Endothelial cell of umbilical vein (primary cell): ENCODE results near the gene SEC22C. TPM values are rescaled to one million over a fixed set of nuclear protein-coding genes. Genes with fewer than 3 reads are reported as not detected.

Source experiments
- BruUV-seq: library from RNA; stranded (reverse); fragments of 400-500 nt; replicated peaks from 2 replicates; lab custom pipeline; 2021; lab: Mats Ljungman, UMichigan
- CTCF ChIA-PET: fragments of 300-600, 350-600 bp; sonication (Branson Sonifier 250); formaldehyde crosslinking; loops from one replicate; lab custom pipeline; 2021; ENCODE audit warnings: antibody characterized with exemption, inconsistent platforms; lab: Charles Lee
- POLR2A ChIA-PET: fragments of 300-600, 350-600 bp; sonication (Branson Sonifier 250); formaldehyde crosslinking; loops from one replicate; lab custom pipeline; 2021; ENCODE audit warnings: antibody characterized with exemption, inconsistent platforms; lab: Charles Lee
- DNase-seq: peaks from one replicate; pipeline ENCODE4 v3.0.0-alpha.2; 2011; ENCODE audit warnings: low read depth, low spot score
- FAIRE-seq: peaks from 2 replicates; lab custom pipeline; 2011; peaks lifted over from hg19 to GRCh38; lab: Jason Lieb, UNC
- H2AFZ ChIP-seq: 2 replicates; pipeline ENCODE4 v1.6.0; 2012; ENCODE audit warnings: low read depth, low read length, control low read depth, inconsistent platforms
- H3K27ac ChIP-seq: 2 replicates; pipeline ENCODE4 v1.5.1; 2011; ENCODE audit warnings: low read depth, mild to moderate bottlenecking, control low read depth, low read length, moderate library complexity; ENCODE audit not compliant: insufficient read depth
- H3K27me3 ChIP-seq, 2 experiments: 2 replicates each; pipeline versions ENCODE4 v1.6.0 to v1.6.1; 2011; ENCODE audit warnings: low read length in 2 of 2, mixed read lengths in 1 of 2; ENCODE audit not compliant: control insufficient read depth in 2 of 2, insufficient read depth in 2 of 2
- H3K36me3 ChIP-seq, 2 experiments: 2 replicates in 1 of 2; 3 replicates in 1 of 2; pipeline ENCODE4 v1.5.1; 2011; ENCODE audit warnings: low read length in 2 of 2, mild to moderate bottlenecking in 1 of 2, moderate library complexity in 1 of 2; ENCODE audit not compliant: control insufficient read depth in 2 of 2, insufficient read depth in 2 of 2; ENCODE audit errors: extremely low read depth in 1 of 2
- H3K4me1 ChIP-seq: 3 replicates; pipeline ENCODE4 v1.5.1; 2011; ENCODE audit warnings: mild to moderate bottlenecking, low read length; ENCODE audit not compliant: control insufficient read depth, insufficient read depth; ENCODE audit errors: extremely low read depth
- H3K4me2 ChIP-seq: 2 replicates; pipeline ENCODE4 v1.6.1; 2011; ENCODE audit warnings: low read length, control low read depth, mixed read lengths; ENCODE audit not compliant: insufficient read depth
- H3K4me3 ChIP-seq, 3 experiments: fragments of 200-600 bp in 1 of 3; sonication (generic), shearing (Covaris generic) in 1 of 3; replicated peaks in 1 of 3; 2 replicates each; pipeline ENCODE4 v1.5.1; 2011 to 2016; ENCODE audit warnings: control low read depth in 3 of 3, low read length in 3 of 3, mild to moderate bottlenecking in 2 of 3, inconsistent platforms in 1 of 3, low read depth in 1 of 3, moderate library complexity in 1 of 3; ENCODE audit not compliant: insufficient read depth in 1 of 3
- H3K79me2 ChIP-seq: 2 replicates; pipeline ENCODE4 v1.6.0; 2012; ENCODE audit warnings: low read length, inconsistent platforms; ENCODE audit not compliant: control insufficient read depth, insufficient read depth
- H3K9ac ChIP-seq: replicated peaks from 2 replicates; pipeline ENCODE3; 2011; ENCODE audit warnings: low read length, control low read depth; ENCODE audit not compliant: insufficient read depth; ENCODE audit errors: extremely low read depth
- H3K9me1 ChIP-seq: replicated peaks from 3 replicates; pipeline ENCODE4 v1.6.0; 2011; ENCODE audit warnings: mild to moderate bottlenecking, low read length; ENCODE audit not compliant: control insufficient read depth, insufficient read depth; ENCODE audit errors: extremely low read depth
- H3K9me3 ChIP-seq: replicated peaks from 2 replicates; pipeline ENCODE4 v1.5.1; 2012; ENCODE audit warnings: low read length, inconsistent platforms; ENCODE audit not compliant: control insufficient read depth, insufficient read depth
- H4K20me1 ChIP-seq: replicated peaks from 2 replicates; pipeline ENCODE3; 2011; ENCODE audit warnings: mild to moderate bottlenecking, low read length; ENCODE audit not compliant: control insufficient read depth, insufficient read depth; ENCODE audit errors: extremely low read depth
- EZH2 ChIP-seq: IDR thresholded peaks from 2 replicates; pipeline ENCODE4 v1.6.1; 2012; ENCODE audit warnings: borderline replicate concordance, low read depth, mild to moderate bottlenecking, moderate library complexity, low read length, inconsistent platforms; ENCODE audit not compliant: severe bottlenecking
- FOS ChIP-seq: IDR thresholded peaks from 2 replicates; pipeline ENCODE4 v1.6.1; 2011; ENCODE audit warnings: mild to moderate bottlenecking, low read length, moderate library complexity, borderline replicate concordance; ENCODE audit not compliant: insufficient read depth
- GATA2 ChIP-seq: IDR thresholded peaks from 2 replicates; pipeline ENCODE4 v1.7.0; 2011; ENCODE audit warnings: low read depth, mild to moderate bottlenecking, moderate library complexity, mixed read lengths, low read length; ENCODE audit not compliant: insufficient read length, insufficient read depth
- JUN ChIP-seq: IDR thresholded peaks from 2 replicates; pipeline ENCODE4 v1.6.1; 2011; ENCODE audit warnings: borderline replicate concordance, low read depth; ENCODE audit not compliant: insufficient read length, insufficient read depth
- POLR2A ChIP-seq: IDR thresholded peaks from 2 replicates; pipeline ENCODE4 v1.6.1; 2012; ENCODE audit warnings: low read depth, mild to moderate bottlenecking, control low read depth, low read length
- POLR2AphosphoS5 ChIP-seq: IDR thresholded peaks from 2 replicates; pipeline ENCODE4 v1.6.1; 2012; ENCODE audit warnings: low read depth, mild to moderate bottlenecking, control low read depth, low read length, moderate library complexity; ENCODE audit not compliant: insufficient read depth
- dilution Hi-C: fragments of 300-500 bp; cut with MboI; formaldehyde crosslinking; loops from one replicate; pipeline ENCODE4 v1.15.0; 2019; ENCODE audit warnings: low sequenced_read_pairs; ENCODE audit not compliant: extremely low pct_ligation_motif_present
- intact Hi-C: fragments of 100-400 bp; cut with micrococcal nuclease; formaldehyde crosslinking; loops from one replicate; pipeline ENCODE4 v1.10.0; 2022
- polyA plus RNA-seq, 4 experiments: library from polyadenylated mRNA; depleted of rRNA in 3 of 4; stranded (reverse) in 3 of 4; unstranded in 1 of 4; fragments of >200 nt; gene quantifications; 2 replicates each; pipeline versions ENCODE4 v1.2.1 to v1.2.3, GENCODE V29; 2011 to 2012; ENCODE audit warnings: missing spikeins in 1 of 4
- total RNA-seq: library from RNA; stranded (reverse); gene quantifications from 2 replicates; pipeline ENCODE4 v1.2.3, GENCODE V29; 2021
- TF ChIP-seq, protein P1 (sequence below): IDR thresholded peaks from 2 replicates; pipeline ENCODE4 v1.6.1; 2011; ENCODE audit not compliant: insufficient read depth, insufficient read length

Gene SEC22C
- total and polyA plus RNA-seq, 2 donors (not counting 3 experiments of a cell fraction or from before 2014, with no cell fraction given): 43.9 to 61.9 TPM

DNA sequence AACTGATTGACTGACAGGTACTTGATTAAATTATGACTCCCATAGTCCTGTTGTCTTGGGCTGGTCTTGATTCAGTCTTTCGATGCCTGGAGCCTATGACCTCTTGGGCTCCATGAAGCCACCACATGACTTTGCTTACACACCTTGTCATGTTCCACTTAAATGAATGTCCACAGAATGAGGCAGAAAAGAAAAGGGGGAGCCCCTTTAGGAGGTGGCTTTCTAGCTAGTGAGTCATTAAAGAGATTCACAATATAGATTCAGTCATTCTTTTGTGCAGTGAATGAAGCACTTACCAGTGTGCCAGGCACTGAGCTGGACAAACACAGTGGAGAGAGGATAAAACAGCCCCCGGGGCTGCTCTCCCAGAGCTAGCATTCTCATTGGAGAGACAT, 62.2 kb downstream of the SEC22C start:
- no peak overlapping the region for H2AFZ ChIP-seq
- dilution Hi-C loops: no loop called here
- no peak overlapping the region for H3K4me2 ChIP-seq
- ChIA-PET POLR2A (interaction anchor here (0.6 kb wide), 1 partner anchor 14 kb away, joined by 3 read pairs; no protein-coding TSS in a partner anchor), CTCF (interaction anchor here (1.8 kb wide), 1 partner anchor 17 kb away, joined by 7 read pairs; no protein-coding TSS in a partner anchor)
- no peaks in the 10 kb centered on the region for H3K79me2 ChIP-seq
- no peak overlapping the region for H3K4me3 ChIP-seq
- H3K27me3 ChIP-seq: no peaks in the 10 kb centered on the region
- H3K9ac ChIP-seq: no peak overlapping the region
- no peaks in the 10 kb centered on the region for H4K20me1 ChIP-seq
- intact Hi-C loops: no loop called here
- no peak for FAIRE-seq
- no peak for TF ChIP-seq EZH2
- TF ChIP-seq FOS: no peak
- H3K9me3 ChIP-seq: no peaks in the 10 kb centered on the region
- H3K27ac ChIP-seq: no peak overlapping the region
- peaks cover 4% of the 10 kb centered on the region for H3K4me1 ChIP-seq
- H3K9me1 ChIP-seq: no peaks in the 10 kb centered on the region
- H3K36me3 ChIP-seq: no peaks in the 10 kb centered on the region
- no TSS peak for BruUV-seq
- DNase-seq: no peak

DNA sequence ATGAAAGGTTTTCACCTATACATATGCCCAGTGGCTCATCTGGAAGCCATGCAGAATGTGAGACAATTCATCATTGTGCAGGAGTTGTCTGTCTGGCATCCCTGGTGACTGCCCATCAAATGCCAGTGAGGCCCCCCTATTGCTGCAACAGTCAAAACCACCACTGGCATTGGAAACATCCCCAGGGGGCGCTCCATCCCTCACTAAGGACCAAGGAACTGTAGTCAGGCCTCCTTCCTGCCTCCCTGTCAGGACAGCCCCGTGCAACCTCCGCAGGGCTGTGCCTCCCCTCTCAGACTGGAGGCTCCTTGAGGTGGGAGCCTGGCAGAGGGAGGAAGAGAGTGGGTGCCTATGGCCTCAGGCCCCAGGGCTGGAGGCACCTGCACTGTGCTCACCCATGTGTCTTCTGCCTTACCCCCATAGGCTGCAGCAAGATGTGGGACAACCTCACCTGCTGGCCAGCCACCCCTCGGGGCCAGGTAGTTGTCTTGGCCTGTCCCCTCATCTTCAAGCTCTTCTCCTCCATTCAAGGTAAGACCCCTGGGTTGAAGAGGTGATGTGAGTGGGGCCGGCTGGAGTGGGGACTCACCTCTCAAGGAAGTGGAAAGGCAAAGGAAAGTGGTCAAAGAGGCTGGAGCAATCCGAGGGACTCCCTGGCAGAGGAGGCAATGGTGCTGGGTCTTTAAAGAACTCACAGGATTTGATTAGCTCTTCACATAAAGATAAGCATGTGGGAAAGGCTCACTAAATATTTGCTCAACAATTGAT, 62.8 kb downstream of the SEC22C start:
- ChIA-PET POLR2A (no interaction called here), CTCF (interaction anchor here (1.8 kb wide), 1 partner anchor 18 kb away, joined by 7 read pairs; no protein-coding TSS in a partner anchor)
- H3K4me1 ChIP-seq: peaks cover 4% of the 10 kb centered on the region
- intact Hi-C loops (no loop called here), dilution Hi-C loops (no loop called here)
- H3K4me3 ChIP-seq: no peak overlapping the region
- BruUV-seq: no TSS peak
- TF ChIP-seq GATA2 (no peak), POLR2AphosphoS5 (no peak), JUN (no peak), POLR2A (no peak), FOS (no peak), EZH2 (no peak)
- TF ChIP-seq, protein P1, sequence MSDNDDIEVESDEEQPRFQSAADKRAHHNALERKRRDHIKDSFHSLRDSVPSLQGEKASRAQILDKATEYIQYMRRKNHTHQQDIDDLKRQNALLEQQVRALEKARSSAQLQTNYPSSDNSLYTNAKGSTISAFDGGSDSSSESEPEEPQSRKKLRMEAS: no peak
- H3K9me3 ChIP-seq: no peaks in the 10 kb centered on the region
- H3K36me3 ChIP-seq: no peaks in the 10 kb centered on the region
- H3K27ac ChIP-seq: no peak overlapping the region
- no peaks in the 10 kb centered on the region for H3K79me2 ChIP-seq
- DNase-seq (no peak), FAIRE-seq (no peak)
- H4K20me1 ChIP-seq: no peaks in the 10 kb centered on the region
- H3K9me1 ChIP-seq: no peaks in the 10 kb centered on the region
- no peak overlapping the region for H3K9ac ChIP-seq
- no peaks in the 10 kb centered on the region for H3K27me3 ChIP-seq
- H3K4me2 ChIP-seq: no peak overlapping the region
- H2AFZ ChIP-seq: no peak overlapping the region
